GM11168 (cell line): ENCODE data around the gene MYMK.

Experiments used
- in situ Hi-C: fragments of 300-500 bp; cut with MboI; formaldehyde crosslinking; loops from one replicate; pipeline ENCODE4 v1.12.0; 2022; ENCODE audit warnings: low sequenced_read_pairs; ENCODE audit not compliant: unreplicated experiment

The MYMK gene

DNA sequence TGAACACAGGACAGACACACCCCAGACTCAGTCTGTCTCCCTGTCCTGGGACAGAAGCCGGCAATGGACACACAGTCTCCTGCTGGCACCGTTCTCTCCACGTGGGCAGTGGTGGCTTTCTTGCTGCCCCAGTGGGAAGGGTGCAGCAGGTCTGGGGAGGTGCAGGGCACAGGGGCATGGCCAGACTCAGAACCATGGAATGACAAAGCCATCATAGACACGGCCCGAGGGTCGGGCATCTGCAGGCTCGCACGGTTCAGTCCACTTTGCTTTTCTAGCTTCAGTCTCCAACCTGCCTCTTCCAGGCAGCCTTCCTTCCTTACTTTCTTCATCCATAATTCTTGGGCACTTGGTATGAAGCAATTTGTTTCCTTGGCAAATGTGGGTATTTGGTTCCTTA lies 16.7 kb downstream of the MYMK start:
- in situ Hi-C loops: no loop called here

DNA sequence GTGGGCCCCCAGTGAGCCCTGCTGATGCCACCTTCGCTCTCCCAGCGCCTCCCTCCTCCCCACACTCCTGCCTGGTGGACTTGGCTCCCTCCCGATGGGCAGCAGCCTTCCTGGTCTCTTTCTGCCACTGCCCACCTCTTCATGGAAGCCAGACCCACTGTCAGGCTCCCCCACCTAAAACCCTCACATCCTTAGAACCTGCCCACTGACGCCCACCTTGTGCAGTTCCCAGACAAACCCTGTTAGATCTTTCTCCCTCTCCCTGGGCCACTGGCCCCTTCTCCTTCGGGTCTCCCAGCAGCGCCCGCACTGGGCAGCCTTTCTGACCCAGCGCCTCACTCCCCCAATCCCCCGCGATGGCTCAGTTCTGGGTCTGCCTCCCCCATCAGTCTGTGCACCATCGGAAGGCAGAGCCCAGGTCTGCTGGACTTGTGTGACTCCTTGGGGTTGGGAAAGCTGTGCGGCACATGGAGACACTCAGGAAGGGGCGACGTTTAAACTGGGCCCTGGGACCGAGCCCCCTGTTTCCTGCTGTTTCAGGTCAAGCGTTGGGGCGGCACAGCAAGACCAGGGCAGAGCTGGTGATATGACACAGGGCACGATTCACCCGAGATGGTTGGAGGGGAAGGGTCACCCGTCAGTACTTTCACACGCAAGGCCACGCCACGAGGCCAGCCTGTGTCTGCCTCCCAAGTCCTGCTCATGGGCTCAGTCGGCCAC lies 17.4 kb downstream of the MYMK start:
- in situ Hi-C loops: no loop called here

DNA sequence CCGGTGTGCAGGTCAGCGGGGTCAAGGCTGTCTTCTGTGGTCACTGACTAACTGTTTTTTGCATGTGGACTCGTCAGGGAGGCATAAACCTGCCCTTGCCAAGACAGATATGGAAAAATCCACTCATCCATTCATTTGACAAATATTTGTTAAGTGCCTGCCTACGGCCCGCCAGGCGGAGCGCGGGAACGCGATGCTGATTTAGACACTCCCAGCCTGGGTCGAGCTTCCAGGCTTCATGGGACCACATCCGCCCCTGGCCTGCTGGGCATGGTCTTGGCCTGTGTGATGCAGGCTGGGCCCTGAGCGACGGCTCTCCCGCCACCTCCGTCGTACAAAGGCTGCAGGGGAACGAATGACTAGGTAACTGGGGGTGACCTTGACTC lies 18.1 kb downstream of the MYMK start:
- in situ Hi-C loops: no loop called here

- in situ Hi-C loops: no loop called here
These were observed 18.7 kb downstream of the MYMK start for GRCh38 chr9:133505901-133506652.

GRCh38 chr9:133505186-133505830 lies 19.5 kb downstream of the MYMK start:
- in situ Hi-C loops: no loop called here

- in situ Hi-C loops: no loop called here
These were observed 22.6 kb downstream of the MYMK start for GRCh38 chr9:133502112-133502511.

- in situ Hi-C loops: loop anchor here (25.0 kb wide), 1 partner anchor 313 kb away; no protein-coding TSS in a partner anchor
These were observed 24.9 kb downstream of the MYMK start for GRCh38 chr9:133499892-133500270.

- in situ Hi-C loops: loop anchor here (25.0 kb wide), 1 partner anchor 312 kb away; no protein-coding TSS in a partner anchor
These were observed 25.4 kb downstream of the MYMK start for GRCh38 chr9:133499132-133499891.

GRCh38 chr9:133496861-133497842 lies 27.6 kb downstream of the MYMK start:
- in situ Hi-C loops: loop anchor here (25.0 kb wide), 1 partner anchor 310 kb away; no protein-coding TSS in a partner anchor

- in situ Hi-C loops: loop anchor here (25.0 kb wide), 1 partner anchor 308 kb away; no protein-coding TSS in a partner anchor
These were observed 29.1 kb downstream of the MYMK start for GRCh38 chr9:133495327-133496293.

DNA sequence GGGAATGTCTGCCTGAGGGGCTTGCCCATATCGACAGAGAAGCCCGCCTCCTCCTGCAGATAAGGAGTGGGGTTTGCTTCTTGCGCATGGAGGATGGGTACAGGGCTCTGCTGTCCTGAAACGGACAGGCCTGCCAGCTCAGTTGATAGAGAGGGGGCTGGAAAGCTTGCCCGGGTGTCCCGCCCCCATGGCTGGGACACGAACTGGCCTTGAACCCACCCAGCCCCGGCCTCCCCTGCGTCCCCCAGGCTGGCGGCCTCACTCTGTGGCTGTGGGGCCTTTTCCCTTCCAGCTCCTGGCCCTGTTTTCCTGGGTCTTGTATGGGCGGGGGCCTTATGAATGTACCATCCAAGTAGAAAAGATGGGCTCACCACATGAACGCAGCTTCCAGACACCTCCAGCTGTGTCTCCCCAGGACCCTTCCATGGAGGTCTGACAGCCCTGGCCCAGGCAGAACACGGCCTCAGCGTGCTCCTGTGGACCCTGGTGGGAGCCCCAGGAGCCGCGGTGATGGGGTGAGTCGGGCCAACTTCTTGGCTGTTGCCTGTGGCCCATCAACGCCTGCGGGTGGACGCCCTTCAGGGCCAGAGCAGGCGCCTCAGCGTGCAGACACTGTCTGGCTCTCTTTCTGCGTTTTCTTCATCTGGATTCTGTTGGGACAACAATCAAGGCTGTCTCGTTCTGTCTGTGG lies 30.0 kb downstream of the MYMK start:
- in situ Hi-C loops: loop anchor here (25.0 kb wide), 1 partner anchor 307 kb away; no protein-coding TSS in a partner anchor

- in situ Hi-C loops: loop anchor here (25.0 kb wide), 1 partner anchor 307 kb away; no protein-coding TSS in a partner anchor
These were observed 30.8 kb downstream of the MYMK start for GRCh38 chr9:133493845-133494540.

DNA sequence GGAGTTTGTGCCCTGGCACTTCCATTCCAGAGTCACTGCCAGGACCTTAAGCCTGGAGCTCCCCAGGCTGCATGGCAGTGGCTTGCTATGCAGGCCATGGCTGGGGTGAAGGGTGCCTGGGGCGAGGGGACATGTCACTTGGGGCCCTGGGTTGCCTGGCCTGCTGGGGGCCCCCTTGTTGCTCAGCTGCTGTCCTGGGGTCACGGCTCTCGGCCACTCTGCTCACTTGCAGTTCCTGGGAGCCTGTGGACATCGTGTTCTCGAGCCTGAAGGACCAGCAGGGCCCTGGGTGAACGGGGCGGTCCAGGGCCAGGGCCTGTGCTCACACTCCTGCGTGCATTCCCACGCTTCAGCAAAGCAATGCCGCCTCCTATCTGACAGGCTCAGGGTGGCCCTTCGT lies 31.3 kb downstream of the MYMK start:
- in situ Hi-C loops: loop anchor here (25.0 kb wide), 1 partner anchor 306 kb away; no protein-coding TSS in a partner anchor

DNA sequence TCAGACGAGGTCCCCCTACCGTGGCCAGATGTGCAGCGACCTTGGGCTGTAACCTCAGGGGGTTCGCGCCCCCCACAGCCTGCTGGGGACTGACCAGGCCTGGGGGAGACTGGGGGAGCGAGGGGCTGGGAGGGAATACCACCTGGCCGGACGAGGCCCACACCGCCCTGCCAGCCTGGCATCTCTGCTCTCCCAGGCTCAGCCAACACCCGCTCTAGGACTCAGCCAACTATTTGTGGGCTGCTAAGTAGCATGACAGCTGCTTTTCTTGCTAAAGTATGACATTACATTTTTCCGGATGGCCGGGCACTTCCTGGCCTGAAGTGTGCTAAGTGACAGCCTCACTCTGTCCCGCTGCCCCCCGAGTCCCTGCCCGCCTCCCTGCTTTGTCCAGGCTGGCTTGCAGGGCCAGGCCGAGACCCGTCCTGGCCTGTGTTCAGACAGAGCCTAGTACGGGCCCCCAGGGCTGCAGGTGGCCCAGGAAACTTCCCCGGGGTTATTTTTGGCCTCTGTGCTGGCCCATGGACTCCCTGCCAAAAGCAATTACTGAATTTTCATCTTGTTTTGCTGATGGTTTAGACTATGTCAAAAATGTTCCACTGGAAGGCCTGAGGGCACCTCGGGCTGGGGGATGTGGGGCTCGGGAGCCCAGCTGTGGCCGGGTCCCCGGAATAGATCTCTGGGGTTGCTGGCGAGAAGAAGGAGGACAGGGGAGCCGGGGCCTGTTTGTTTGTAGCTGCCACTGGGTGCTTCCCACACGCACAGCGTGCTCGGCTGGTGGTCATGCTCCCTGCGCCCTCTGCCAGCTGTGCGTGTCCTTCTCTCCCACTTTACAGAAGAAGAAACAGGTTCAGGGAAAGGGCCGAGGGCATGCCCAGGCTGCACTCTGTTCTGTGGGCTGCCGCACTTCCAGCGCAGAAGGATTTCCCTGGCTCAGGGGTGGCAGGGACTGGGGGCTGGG lies 32.4 kb downstream of the MYMK start:
- in situ Hi-C loops: loop anchor here (25.0 kb wide), 1 partner anchor 305 kb away; no protein-coding TSS in a partner anchor

GRCh38 chr9:133491656-133491925 lies 33.2 kb downstream of the MYMK start:
- in situ Hi-C loops: loop anchor here (25.0 kb wide), 1 partner anchor 304 kb away; no protein-coding TSS in a partner anchor
